Non-pigmented ciliary epithelial cell (primary cell): ENCODE results near the gene SHF.
A peak's percentile ranks its signal among the peaks of the same experiment; 100 is the strongest.

Experiments used
- DNase-seq: peaks from one replicate; pipeline ENCODE4 v3.0.0-alpha.2; 2010; ENCODE audit warnings: low read depth

Gene SHF

GRCh38 chr15:45126535-45127158, 61.1 kb downstream of the SHF start:
- no peak for DNase-seq

GRCh38 chr15:45123397-45123796, 64.4 kb downstream of the SHF start:
- DNase-seq: no peak

GRCh38 chr15:45122719-45123118, 65.0 kb downstream of the SHF start:
- DNase-seq: no peak

- DNase-seq: peak; percentile 76
Observed at GRCh38 chr15:45121706-45122417, 65.9 kb downstream of the SHF start.

GRCh38 chr15:45121020-45121419, 66.7 kb downstream of the SHF start:
- no peak for DNase-seq

- DNase-seq: no peak
Observed at GRCh38 chr15:45120081-45120972, 67.4 kb downstream of the SHF start.

GRCh38 chr15:45118996-45119395, 68.8 kb downstream of the SHF start:
- no peak for DNase-seq

- DNase-seq: peak; percentile 76
Observed at GRCh38 chr15:45118131-45118588, 69.6 kb downstream of the SHF start.

- no peak for DNase-seq
Observed at GRCh38 chr15:45117308-45118130, 70.2 kb downstream of the SHF start.
